Testis (tissue), 3 donors: Measurements from ENCODE around the gene FHIT. TPM values are rescaled to one million over a fixed set of nuclear protein-coding genes. Genes with fewer than 3 reads are reported as not detected.

Source experiments
- DNase-seq: peaks from one replicate; pipeline ENCODE4 v3.0.0-alpha.2; 2019
- H3K27ac ChIP-seq, 2 donors: fragments of 200-600 bp; sonication (generic); one replicate each; pipeline ENCODE4 v1.5.1; 2019
- H3K27me3 ChIP-seq: fragments of 200-600 bp; sonication (generic); one replicate; pipeline ENCODE4 v1.5.1; 2019
- H3K36me3 ChIP-seq: fragments of 200-600 bp; sonication (generic); one replicate; pipeline ENCODE4 v1.5.1; 2017; ENCODE audit warnings: low read depth; ENCODE audit errors: missing control alignments
- H3K4me1 ChIP-seq: fragments of 200-600 bp; sonication (generic); one replicate; pipeline ENCODE4 v1.5.1; 2019
- H3K4me3 ChIP-seq, 2 donors: fragments of 200-600 bp; sonication (generic); one replicate each; pipeline ENCODE4 v1.5.1; 2017 to 2019
- H3K9me3 ChIP-seq: fragments of 200-600 bp; sonication (generic); one replicate; pipeline ENCODE4 v1.5.1; 2017
- POLR2A ChIP-seq: fragments of 450-650 bp; IDR thresholded peaks from one replicate; pipeline ENCODE4 v1.6.1; 2017; ENCODE audit warnings: antibody characterized with exemption, mild to moderate bottlenecking, moderate library complexity
- WGBS, 2 donors: methylation state at CpG; one replicate each; pipeline ENCODE4 v1.1.5; 2018; 5-methylcytosine and 5-hydroxymethylcytosine counted together
- intact Hi-C: fragments of 100-400 bp; cut with DNase I; formaldehyde crosslinking; loops from one replicate; pipeline ENCODE4 v1.15.1; 2023; ENCODE audit warnings: low total_unique reads
- polyA plus RNA-seq: library from polyadenylated mRNA; stranded (reverse); fragments of 350-450 nt; fragmentation: Illumina TruSeq; extraction: RNeasy Lipid Tissue Mini Kit (QIAGEN cat#74804); gene quantifications from one replicate; pipeline ENCODE4 v1.2.3, GENCODE V29; 2014; ENCODE audit warnings: low read depth, low replicate concordance; ENCODE audit not compliant: insufficient read depth
- total RNA-seq, 2 donors: library from RNA; depleted of rRNA; stranded (reverse); fragments of >200 nt; gene quantifications; one replicate each; pipeline ENCODE4 v1.2.3, GENCODE V29; 2016
- TF ChIP-seq, protein P1 (sequence below), 3 experiments: fragments of 450-650 bp in 2 of 3; fragments of 200-600 bp in 1 of 3; sonication (generic) in 1 of 3; IDR thresholded peaks; one replicate each; pipeline ENCODE4 v1.5.1; 2016 to 2019; ENCODE audit warnings: antibody characterized with exemption in 3 of 3, mild to moderate bottlenecking in 2 of 3, moderate library complexity in 1 of 3

Gene FHIT
- total and polyA plus RNA-seq, 3 donors from 2014 or later: 10.1 to 29.6 (median 15.5) TPM

DNA sequence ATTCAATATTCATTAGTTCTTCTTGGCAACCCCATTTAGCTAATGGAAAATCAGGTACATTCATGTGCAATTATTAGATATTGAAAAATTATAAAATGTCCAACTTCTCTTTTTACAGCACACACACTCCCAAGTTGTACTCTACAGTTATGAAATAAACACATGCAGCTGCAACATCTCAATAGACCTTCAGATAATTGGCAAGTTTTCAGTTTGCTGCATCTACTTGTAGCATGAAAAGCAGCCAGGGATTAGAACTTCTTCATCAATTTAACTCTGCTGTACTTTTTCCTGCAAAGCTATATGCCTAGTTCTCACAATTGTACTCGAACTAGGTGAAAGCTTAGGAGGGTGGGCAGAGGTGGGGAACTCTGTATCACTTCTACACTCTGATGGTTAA is 46.6 kb upstream of the FHIT start:
- WGBS, 2 donors: 69 to 86% methylated on average over 1 of the region's 1 CpG
- no peak for DNase-seq
- H3K4me1 ChIP-seq: peaks cover 3% of the 10 kb centered on the region
- intact Hi-C loops: no loop called here
- no peak overlapping the region for H3K4me3 ChIP-seq
- no peaks in the 10 kb centered on the region for H3K9me3 ChIP-seq
- no peaks in the 10 kb centered on the region for H3K27me3 ChIP-seq
- H3K27ac ChIP-seq: no peak overlapping the region
- no peak for TF ChIP-seq POLR2A
- TF ChIP-seq, protein P1, sequence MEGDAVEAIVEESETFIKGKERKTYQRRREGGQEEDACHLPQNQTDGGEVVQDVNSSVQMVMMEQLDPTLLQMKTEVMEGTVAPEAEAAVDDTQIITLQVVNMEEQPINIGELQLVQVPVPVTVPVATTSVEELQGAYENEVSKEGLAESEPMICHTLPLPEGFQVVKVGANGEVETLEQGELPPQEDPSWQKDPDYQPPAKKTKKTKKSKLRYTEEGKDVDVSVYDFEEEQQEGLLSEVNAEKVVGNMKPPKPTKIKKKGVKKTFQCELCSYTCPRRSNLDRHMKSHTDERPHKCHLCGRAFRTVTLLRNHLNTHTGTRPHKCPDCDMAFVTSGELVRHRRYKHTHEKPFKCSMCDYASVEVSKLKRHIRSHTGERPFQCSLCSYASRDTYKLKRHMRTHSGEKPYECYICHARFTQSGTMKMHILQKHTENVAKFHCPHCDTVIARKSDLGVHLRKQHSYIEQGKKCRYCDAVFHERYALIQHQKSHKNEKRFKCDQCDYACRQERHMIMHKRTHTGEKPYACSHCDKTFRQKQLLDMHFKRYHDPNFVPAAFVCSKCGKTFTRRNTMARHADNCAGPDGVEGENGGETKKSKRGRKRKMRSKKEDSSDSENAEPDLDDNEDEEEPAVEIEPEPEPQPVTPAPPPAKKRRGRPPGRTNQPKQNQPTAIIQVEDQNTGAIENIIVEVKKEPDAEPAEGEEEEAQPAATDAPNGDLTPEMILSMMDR (IDR thresholded peaks at IDR 0.05): no peak
- H3K36me3 ChIP-seq: no peaks in the 10 kb centered on the region

DNA sequence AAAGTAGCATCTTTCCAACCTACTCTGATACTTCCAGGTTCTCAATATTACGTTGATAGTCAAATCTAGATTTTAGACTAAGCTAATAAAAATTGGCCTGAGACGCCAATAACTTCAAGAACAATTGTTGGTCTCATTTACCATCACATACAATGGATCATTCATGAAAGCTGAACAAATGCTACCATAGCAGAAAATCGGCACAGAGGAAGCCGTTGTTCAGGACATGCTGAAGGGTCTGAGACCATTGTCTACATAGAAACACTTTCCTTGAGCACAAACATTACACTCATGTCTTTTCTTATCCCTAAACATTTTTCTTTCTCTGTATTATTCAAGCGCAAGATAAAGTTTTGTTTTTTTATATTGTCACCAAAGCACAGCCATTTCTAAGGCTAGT is 37.2 kb upstream of the FHIT start:
- TF ChIP-seq, protein P1 (IDR thresholded peaks at IDR 0.05): no peak
- Histone ChIP-seq H3K27me3 (no peaks in the 10 kb centered on the region), H3K4me1 (no peaks in the 10 kb centered on the region), H3K27ac (no peak overlapping the region), H3K4me3 (no peak overlapping the region), H3K36me3 (no peaks in the 10 kb centered on the region), H3K9me3 (no peaks in the 10 kb centered on the region)
- intact Hi-C loops: no loop called here
- 92 to 93% methylated on average over 5 of the region's 5 CpGs for WGBS, 2 donors
- no peak for DNase-seq

DNA sequence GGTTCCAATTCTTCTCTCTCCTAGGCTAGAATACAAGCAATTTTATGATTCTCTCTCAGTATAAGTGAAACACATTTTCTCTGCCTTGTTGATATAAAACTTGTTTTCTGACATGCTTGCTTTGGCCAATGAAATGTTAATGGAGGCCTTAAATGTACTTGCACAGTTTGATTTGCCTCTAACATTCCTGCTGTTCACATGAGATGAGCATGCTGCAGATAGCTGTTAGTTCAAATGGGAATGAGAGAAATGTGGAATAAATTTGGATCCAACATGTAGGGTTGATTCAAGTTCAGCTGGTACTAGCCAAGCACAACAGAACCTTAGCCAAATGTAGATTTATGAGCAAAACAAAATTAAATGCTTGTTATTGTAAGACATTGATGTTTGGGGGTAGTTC is 32.6 kb upstream of the FHIT start:
- intact Hi-C loops: no loop called here

DNA sequence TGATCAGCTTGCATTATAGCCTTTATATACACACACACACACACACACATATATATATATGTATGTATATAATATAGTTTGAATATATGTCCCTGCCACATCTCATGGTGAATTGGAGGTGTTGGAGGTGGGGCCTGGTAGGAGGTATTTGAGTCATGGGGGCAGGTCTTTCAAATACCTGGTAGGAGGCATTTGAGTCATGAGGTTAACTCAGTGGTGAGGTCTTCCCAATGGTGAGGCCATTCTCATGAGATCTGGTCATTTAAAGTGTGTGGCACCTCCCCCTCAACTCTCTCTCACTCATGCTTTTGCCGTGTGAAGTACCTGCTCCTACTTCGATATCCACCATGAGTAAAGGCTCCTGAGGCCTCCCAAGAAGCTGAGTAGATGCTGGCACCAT is 27.5 kb upstream of the FHIT start:
- H3K36me3 ChIP-seq: no peaks in the 10 kb centered on the region
- DNase-seq: no peak
- no peaks in the 10 kb centered on the region for H3K4me1 ChIP-seq
- no peaks in the 10 kb centered on the region for H3K9me3 ChIP-seq
- H3K4me3 ChIP-seq: no peak overlapping the region
- H3K27me3 ChIP-seq: no peaks in the 10 kb centered on the region
- no peak overlapping the region for H3K27ac ChIP-seq
- intact Hi-C loops: no loop called here
- TF ChIP-seq, protein P1 (IDR thresholded peaks at IDR 0.05): no peak
- TF ChIP-seq POLR2A: no peak
- WGBS, 2 donors: 85 to 93% methylated on average over 2 of the region's 2 CpGs

More for the DNA sequence above, 32.6 kb upstream of the FHIT start:
- Histone ChIP-seq H3K27ac (no peak overlapping the region), H3K4me1 (no peaks in the 10 kb centered on the region), H3K27me3 (no peaks in the 10 kb centered on the region), H3K9me3 (no peaks in the 10 kb centered on the region), H3K36me3 (no peaks in the 10 kb centered on the region), H3K4me3 (no peak overlapping the region)
- DNase-seq: no peak
- no peak for TF ChIP-seq POLR2A
- TF ChIP-seq, protein P1 (IDR thresholded peaks at IDR 0.05): no peak

DNA sequence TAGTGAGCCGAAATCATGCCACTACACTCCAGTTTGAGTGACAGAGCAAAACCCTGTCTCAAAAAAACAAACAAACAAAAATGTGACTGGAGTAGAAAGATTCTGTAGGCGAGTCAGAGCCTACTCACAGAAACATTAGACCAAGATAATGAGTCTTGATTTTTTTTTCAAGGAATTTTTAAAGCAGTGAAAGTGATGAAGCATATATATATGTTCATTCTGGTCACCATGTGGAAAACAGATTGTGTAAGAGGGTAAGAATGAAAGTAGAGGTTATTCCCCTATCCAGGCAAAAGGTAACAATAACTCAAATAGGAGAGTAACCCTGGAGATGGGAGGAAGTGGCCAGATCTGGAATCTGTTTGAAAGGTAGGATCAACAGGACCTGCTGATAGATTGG is 26.2 kb upstream of the FHIT start:
- H3K9me3 ChIP-seq: no peaks in the 10 kb centered on the region
- H3K27ac ChIP-seq: no peak overlapping the region
- H3K4me1 ChIP-seq: no peaks in the 10 kb centered on the region
- 89 to 93% methylated on average over 2 of the region's 2 CpGs for WGBS, 2 donors
- intact Hi-C loops: no loop called here
- no peak overlapping the region for H3K4me3 ChIP-seq
- H3K36me3 ChIP-seq: no peaks in the 10 kb centered on the region
- TF ChIP-seq, protein P1 (IDR thresholded peaks at IDR 0.05): no peak
- no peak for TF ChIP-seq POLR2A
- no peak for DNase-seq
- H3K27me3 ChIP-seq: no peaks in the 10 kb centered on the region
